GM21526 (cell line): Measurements from ENCODE around the gene PSAPL1.

ENCODE experiments used
- ATAC-seq: cut with Tn5 transposase; IDR thresholded peaks from one replicate; pipeline ENCODE4 v1.9.1; 2021; ENCODE audit warnings: moderate library complexity; ENCODE audit not compliant: unreplicated experiment, low FRiP score

Gene PSAPL1

DNA sequence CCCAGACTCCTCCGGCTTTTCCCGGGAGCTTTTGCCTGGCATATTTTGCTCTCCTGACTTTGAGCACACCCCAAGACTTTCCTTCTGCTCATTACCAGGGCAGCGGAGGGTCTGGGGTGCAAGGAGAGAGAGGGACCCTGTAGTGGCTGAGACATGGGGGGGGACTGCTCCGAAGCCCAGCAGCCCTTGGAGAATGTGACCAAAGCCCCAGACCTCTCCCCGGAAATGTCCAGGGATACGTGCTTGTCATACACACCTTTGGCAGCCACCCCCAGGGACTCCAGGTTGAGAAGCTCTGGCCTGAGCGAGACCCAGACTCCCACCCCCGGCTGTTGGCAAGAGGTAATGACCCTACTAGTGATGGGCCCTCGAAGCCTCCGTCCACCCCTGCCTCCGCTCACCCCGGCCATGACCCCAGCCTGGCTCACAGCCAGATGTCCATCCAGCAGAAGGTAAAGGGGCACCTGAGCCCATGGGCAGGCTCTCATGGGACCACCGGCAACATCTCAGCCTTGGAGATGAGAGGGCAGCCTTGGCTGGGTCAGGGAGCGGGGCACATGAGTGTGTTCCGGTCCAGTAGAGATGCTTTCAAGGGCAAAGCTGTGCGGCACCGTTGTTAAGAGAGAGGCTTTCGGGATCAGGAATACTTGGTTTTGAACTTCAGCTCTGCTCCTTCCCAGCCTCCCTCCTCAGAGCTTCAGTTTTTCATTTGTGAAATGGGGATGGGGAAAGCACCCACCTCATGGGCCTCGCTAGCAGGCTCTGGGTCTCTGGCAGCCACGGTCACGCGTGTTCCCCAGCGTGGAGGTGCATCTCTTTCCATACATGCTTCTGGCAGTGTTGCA is 2.0 kb downstream of the PSAPL1 start:
- no peak for ATAC-seq

DNA sequence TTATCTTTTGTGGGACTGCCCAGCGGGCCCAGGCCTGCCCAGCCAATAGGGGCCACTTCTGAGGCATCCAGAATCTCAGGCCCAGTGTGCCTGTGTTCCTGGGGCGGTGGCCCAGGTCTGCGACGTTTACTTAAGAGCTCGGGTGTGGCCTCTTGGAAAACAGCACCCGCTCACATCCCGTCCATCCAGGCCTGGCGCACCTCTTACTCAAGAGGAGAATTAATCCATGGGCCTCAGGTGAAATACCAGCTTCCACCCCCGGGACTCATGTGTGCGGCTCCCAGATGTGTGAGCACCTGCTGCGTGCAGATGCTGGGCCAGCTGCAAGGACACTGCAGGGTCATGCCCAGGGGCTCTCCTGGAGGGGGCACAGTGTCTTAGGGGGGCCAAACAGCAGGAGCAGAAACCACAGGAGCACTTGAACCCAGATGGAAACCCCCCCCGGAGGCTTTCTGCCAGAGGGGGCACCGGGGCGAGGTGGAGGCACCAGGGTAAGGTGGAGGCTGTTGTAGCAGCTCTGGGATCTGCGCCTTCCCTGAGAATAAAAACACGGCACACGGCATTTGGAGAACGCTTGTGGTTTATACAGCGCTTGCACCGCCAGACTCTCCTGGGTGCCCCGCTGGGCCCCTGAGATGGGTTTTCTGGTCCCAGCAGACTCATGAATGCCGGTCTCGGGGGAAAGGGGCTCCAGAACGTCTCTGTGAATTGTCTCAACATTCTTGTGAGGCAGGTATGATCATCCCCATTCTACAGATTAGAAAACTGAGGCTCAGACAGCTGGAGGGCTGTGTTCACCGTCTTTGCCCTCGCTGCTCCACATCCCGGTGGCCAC is 2.8 kb downstream of the PSAPL1 start:
- no peak for ATAC-seq

DNA sequence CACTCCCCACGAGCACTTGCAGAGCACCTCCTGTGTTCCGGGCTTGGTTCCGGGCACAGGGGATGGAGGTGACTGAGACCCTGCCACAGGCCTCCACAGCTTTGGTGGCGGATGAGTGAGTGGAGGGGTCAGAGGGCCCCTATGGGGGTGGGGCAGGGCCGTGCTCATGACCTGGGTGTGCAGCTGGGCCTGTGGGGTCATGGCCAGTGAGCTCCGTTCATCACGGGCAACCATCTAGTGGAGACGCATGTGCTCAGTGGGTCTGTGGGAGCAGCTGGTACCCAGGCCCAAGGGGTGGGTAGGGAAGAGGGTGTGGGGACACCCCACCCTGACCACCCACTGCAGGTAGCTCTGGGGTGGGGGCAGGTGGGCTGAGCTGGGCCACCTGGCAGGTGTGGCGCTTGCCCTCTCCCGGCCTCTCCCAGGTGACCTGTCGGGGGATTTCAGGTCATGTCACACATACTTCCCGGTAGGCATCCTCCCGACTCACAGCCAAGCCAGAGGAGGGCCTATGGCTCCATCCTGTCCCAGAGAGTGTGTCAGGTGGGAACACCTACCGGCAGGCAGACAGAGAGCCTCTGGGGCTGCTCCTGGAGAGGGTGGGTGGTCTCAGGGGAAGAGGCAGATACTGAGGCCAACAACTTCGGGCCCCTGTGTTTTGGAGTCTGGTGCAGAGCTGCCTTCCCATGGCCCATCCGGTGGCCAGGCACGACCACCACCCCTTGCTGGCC is 3.6 kb downstream of the PSAPL1 start:
- ATAC-seq, result no peak

DNA sequence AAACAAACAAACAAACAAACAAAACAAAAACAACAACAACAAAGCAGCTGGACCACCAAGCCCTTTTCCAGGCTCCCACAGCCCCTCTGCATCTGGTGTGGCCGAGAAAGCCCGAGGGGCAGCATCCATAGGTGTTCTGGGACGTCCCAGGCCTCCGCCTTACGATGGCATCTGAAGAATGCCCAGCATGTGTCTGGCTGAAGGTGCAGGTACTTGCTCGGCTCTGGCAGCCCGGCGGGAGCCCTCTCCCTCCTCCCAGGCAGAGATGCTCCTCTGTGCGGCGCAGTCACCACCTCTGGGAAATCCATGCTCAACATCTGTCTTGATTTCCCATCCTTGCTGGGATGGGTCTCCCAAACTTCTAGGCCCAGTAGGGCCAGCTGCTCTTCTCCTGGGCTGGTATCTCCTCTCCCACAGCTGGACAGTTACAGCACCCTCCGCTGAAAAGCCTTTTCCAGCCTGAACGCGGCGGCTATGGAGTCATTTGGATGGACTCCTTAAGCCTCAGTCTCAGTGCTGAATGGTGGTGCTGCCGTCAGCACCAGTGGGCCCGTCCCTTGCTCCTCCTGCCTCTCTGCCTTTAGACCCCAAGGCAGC is 4.3 kb downstream of the PSAPL1 start:
- ATAC-seq, result no peak

DNA sequence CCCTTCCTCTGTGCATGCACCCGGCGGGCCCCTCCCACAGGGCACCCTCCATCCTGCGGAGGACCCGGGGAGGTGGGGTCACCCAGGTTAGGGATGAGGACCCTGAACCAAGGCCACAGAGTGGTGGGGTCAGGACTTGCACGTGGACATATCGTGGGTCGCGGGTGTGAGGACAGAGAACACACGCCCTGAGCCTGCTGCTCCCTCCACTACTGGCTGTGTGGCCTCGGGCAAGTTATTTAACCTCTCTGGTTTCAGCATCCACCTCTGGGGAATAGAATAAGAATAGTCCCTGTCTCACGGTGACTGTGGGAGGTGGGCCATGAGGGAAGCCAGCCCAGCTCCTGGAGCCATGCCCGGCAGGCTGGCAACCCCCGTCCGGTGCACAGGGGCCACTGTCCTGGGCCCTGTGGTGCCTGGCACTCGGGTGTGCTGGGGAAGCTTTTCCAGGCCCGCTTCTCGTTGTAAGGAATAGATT is 5.1 kb downstream of the PSAPL1 start:
- ATAC-seq, result no peak

DNA sequence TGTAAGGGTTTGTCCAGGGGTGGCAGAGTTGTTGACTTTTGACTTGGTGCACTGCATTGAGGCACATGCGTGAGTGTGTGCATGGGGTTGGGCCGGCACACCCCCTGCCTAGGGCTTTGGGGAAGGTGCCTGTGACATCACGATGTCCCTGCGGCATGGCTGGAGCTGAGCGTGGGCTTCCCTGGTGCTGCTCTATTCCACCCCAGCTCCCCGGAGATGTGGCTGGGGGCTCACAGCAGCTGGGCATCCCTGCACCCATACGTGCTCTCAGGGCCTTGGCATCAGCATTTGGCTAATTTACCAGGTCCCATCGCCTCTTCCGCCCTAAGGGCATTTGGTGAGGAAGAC is 5.7 kb downstream of the PSAPL1 start:
- ATAC-seq, result no peak

DNA sequence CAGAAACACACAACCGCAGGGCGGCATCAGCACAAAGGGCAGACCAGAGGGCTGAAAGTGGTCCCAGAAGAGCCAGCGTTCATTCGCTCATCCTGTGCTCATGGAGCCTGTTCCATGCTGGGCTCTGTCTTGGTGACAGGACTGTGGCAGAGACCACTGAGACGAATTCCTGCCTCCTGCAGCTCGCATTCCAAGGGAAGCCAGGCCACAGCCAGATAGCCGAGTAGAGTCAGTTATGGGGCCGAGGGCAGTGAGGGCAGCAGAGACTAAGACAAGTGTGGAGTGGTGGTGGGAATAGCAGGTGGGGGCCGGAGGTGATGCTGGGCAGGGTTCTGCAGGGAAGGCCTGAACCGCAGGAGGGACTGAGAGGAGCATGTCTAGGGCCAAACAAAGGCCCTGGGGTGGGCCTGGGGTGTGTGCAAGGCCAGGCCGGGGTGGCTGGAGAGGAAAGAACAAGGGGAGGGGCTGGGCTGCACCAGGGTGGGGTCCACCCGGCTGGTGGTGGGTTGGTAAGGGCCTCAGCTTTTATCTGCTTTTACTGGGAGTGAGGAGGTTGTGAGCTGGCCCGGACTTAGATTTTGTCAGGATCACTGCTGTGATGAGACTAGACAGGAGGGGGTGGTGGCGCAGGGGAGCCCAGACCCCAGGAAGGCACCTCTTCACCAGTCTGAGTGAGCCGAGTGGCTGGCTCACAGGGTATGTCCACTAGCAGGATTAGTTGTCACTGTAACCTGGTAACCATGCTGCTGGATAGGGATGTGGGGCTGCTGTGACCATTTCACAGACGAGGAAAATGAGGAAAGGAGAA is 6.3 kb downstream of the PSAPL1 start:
- no peak for ATAC-seq

DNA sequence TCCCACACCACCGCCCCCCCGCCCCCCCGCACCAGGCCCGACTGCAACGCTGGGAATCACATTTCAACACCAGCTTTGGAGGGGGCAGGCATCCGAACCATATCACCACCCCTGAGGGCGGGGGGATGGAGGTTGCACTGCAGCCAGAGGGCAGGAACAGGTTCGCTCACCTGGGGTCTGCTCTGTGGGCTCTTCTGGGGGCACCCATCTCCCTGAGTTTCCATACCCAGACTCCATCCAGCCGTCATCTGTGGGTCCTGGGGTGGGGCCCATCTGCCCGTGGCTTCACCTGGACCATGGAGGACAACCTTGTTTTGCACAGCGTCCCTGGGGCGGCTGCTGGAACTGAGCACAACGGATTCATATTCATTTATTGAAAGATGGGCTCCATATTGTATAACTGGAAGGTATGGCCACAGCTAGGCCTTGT is 6.9 kb downstream of the PSAPL1 start:
- ATAC-seq, result no peak

DNA sequence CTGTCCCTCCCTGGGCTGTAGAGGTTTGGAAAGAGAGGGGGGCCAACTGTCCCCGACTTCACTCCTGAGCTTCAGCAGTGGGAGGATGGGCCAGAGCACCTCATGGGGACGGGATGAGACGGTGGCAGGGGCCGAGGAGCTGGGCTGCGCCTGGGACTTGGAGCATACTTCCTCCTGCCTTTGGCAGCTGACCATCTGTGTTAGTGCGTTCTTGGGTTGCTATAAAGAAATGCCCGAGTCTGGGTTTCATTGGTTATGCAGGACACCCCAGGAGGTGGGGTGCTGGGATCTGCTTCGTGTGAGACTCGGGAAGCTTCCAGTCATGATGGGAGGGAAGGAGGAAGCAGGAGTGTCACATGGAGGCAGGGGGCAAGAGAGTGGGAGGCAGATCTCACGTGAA is 7.4 kb downstream of the PSAPL1 start:
- no peak for ATAC-seq

DNA sequence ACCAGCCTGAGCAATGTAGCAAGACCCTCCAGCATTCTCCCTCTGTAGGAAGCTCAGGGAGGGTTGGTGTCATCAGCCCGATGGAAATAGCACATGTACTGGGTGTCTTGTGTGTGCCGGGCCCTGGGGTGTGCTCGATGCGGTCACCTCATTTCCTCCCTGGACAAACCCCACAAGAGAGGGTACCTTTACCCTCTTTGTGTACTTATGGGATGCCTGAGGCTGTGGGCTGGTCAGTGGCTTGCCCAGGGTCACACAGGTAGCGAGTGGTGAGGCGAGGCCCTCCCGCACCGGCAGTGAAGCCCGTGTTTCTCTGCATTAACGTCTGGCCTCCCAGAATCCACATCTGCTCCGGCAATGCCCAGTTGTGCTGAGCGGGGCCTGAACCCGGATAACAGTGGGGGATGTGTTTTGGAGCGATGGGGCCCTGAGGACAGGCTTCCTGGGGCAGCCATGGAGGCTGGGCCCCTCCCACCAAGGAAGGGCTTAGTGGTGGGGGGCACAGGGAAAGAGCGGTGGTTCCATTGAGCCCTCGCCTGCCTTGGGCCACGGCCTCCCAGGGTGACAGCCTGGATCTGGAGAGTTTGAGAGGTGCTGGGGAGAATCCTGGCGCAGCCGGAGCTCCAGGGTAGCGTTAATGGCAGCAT is 8.1 kb downstream of the PSAPL1 start:
- ATAC-seq, result no peak

DNA sequence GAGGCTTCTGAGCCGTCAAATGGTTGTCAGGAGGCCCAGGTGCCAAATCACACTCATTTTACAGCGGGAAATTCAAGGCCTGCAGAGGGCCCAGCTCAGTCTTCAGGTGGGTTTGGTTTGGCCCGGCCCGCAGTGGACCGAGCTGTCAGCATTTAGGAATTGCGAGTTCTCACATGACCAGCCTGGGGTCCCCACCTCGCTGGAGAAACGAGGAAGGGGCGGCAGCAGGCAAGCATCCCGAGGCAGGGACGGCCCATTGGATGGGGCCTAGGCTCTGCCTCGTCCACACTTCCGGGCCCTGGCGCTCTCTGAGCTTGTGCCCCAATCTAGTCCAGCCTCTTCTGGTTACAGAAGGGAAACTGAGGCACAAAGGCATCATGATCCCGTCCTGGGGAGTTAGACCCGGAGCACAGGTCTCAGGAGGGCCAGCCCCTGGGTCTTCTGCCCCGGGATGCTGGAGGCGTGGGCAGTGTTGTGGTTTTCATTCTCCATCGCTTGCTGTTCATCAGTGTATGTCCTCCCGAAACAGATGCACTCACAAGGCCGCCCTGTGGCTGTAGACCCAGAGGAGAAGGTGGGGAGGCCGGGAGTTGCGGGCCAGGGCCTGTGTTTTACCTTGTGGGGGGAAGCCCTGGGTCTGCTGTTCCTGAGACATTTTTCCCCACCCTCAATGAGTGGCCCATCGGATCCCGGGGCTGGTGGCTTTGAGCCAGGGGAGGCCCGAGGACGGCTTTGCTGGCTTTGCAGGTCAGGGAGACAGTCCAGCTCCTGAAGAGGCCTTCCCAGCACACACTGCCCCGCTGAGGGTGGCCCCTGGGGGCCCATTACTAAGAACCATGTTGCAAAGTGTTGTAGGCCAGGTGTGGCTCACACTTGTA is 8.9 kb downstream of the PSAPL1 start:
- no peak for ATAC-seq

DNA sequence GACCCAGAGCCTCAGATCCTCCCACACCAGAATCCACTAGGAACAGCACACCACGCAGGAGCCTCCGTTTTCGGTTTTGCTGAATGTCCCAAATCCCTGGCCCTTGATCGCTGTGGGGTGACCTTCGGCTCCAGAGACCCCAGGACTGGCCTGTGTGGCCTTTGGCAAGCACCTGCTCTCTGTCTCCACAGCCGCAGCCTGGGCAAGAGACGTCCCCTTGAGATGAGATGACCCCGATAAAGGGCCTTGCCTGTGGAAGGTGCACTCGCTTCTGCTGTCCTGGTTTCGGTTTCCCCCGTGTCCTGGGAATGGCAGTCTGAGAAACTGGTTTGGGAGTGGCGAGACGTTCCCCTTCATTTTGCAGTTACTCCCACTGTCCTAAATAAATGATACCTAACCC is 9.6 kb downstream of the PSAPL1 start:
- no peak for ATAC-seq

DNA sequence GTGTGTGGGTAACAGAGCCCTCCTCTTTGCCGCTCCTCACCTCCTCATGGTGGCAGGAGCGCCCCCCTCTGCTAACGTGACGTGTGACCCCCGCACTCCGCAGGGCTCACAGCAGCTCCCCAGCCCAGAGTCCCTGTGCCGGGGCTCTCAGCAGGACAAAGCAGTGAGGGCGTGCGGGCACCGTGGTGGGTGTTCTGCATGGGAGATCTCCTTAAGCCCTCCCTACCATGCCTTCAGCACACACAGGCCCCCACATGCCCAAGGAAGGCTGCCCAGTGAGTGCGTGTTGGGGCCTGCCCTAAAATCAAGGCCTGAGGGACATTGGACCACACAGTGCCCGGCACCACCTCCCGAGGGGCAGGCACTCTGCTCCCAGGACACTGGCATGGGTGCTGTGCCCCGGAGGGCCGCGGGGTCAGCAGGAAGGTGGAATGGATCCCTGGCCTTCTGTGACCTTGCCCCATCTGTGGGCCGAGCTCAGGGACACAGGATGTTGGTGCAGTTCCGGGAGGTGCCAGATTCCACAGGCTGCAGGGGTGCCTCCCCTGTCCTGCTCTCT is 10.1 kb downstream of the PSAPL1 start:
- no peak for ATAC-seq

DNA sequence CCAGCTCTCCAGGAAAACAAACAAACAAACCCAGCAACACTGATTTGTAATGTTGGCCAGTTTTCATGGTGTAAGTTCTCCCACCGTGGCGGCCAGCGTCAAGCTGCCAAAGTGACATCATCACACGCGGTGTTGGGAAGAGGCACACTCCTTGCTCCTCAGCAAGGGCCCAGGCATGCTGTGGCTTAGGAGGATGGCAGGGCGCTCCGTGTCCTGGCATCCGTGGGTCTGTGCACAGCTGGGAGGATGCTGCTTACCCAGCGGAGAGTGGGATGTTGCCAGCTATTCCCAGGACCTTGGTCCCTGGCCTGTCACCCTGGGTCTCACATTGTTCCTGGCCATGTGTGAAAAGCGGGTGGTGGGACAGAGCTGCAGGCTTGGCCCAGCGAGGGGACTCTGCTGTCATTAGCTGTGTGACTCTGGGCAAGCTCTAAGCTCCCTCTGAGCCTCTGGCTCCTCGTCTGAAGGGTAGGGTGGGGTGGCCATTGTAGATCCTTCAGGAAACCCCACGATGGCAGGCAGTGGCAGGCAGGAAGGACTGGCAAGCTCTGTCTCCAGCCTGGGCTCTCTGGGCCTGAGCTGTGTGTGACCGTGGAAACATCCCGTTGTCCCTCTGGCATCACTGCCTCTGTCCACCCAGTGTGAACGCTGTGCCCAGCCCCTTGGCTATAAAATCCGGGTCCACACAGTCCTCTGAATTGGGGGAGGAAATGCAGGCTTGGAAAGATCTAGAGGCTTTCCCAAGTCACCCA is 10.8 kb downstream of the PSAPL1 start:
- ATAC-seq, result no peak

DNA sequence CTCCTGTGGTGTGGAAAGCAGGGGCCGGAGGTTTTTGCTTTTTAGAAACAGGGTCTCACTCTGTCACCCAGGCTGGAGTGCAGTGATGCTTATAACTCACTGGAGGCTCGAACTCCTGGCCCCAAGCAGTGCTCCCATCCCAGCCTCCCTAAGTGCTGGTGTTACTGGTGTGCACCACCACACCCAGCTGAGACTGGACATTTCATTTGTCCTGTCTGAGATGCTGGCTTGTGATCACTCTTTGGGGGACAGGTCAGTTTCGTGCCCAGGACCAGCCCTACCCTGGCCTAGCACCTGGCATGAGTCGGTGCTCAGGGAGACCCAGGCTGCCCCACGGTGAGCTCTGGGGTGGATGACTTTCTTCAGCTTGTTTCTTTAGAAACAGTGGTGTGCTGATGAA is 11.3 kb downstream of the PSAPL1 start:
- no peak for ATAC-seq

DNA sequence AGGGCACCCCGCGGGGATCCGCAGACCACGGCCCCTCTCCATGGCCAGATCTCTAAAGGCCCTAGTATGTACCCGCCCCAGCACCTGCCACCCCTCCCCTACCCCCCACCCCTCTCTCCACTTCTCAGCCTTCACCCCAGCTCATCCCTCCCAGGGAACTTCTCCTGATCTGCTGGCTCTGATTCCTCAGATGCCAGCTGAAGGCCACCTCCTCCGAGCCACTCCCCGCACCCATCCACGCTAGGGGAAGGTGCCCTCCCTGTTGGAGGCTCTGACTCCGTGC is 11.9 kb downstream of the PSAPL1 start:
- ATAC-seq, result no peak

DNA sequence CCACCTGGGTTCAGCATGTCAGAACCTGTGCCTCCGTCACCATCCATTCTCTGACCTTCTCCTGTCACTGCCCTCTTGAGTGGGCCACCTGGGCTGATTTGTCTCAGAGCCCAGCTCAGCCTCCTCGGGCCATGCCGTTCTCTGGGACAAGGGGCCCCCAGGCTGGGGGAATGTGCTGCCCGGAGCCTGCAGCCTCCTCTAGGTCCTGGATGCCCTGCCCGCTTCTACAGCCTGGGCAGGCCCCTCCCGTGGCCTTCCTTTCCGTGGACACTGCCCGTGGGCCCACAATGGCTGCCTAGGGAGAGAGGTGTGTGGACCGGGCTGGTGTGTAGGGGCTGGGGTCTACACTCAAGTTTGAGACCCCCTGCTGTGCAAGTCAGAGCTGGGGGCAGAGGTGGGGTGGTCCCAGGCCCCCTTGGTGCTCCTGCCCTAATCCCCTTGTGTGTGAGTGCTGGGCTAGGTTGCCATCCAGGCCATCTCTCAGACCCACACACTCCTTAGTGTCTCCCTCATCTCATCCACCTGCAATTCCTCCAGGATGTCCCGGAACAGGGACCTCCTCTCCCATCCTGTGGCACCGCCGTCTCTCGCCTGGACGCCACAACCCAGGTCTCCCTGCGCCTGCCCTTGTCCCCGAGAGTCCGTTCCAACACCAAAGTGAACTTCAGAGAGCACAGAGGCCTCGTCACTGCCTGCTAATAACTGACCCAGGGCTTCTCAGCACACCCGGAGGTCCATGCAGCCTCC is 12.4 kb downstream of the PSAPL1 start:
- no peak for ATAC-seq
